GM18502 (cell line): Measurements from ENCODE around the gene SNTB2.
"Not testable (repeated sequence)": the region's sequence is repeated elsewhere in the genome, so short reads cannot be mapped to it uniquely, and the experiment has no call there.

ENCODE experiments used
- ATAC-seq: cut with Tn5 transposase; IDR thresholded peaks from one replicate; pipeline ENCODE4 v1.9.1; 2021; ENCODE audit warnings: mild to moderate bottlenecking; ENCODE audit not compliant: unreplicated experiment, poor library complexity

SNTB2 gene

DNA sequence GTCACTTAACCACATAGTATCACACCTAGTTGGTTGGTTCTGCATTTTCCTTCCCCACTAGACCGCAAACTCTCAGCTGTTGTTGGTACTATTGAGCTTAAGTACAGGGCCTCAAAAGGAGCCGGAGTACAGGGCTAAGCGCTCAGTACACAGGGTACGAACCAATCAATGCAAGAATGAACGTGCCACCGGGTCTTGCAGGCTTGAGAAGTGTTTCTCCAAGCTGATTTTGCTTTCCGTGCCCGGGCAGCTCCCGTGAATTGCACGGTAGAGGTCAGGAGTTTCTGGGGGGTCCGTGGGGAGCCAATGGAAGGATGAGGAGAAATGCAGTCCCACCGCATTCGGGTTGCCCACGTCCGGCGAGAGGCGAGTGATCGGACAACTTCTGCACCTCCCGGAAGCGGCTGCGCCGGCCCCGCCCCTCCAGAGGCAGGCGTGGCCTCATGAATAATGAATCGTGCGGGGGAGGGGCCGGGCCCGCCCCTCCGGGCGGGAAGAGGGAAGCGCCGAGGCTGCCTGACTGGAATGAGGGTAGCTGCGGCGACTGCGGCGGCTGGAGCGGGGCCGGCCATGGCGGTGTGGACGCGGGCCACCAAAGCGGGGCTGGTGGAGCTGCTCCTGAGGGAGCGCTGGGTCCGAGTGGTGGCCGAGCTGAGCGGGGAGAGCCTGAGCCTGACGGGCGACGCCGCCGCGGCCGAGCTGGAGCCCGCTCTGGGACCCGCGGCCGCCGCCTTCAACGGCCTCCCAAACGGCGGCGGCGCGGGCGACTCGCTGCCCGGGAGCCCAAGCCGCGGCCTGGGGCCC is at the start of gene SNTB2:
SNTB2 (plus strand) TSS at position 523 of the 804 bp plus-strand sequence; CDS start at position 526, 3 bp downstream.
- ATAC-seq: peak; percentile 79

DNA sequence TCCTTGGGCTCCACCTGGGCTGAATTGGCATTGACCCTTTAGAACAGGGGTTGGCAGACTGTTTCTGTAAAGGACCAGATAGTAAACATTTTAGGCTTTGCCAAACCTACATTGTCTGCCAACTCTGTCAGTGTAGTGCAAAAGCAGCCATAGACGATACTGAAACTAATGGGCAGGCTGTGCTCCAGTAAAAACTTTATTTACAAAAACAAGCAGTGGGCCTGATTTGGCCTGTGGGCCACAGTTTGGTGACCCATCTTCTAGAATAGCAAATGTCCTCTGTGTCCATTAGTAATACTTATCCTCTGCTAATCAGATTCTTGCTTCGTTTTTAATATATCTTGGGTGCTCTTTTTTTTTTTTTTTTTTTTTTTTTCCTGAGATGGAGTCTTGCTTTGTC is 48.4 kb upstream of the SNTB2 start:
- ATAC-seq: no peak

GRCh38 chr16:69139464-69139863 is 47.5 kb upstream of the SNTB2 start:
- not testable (repeated sequence) for ATAC-seq

- no peak for ATAC-seq
These were observed 46.0 kb upstream of the SNTB2 start for GRCh38 chr16:69141014-69141413.

- no peak for ATAC-seq
These were observed 45.0 kb upstream of the SNTB2 start for GRCh38 chr16:69141936-69142335.

DNA sequence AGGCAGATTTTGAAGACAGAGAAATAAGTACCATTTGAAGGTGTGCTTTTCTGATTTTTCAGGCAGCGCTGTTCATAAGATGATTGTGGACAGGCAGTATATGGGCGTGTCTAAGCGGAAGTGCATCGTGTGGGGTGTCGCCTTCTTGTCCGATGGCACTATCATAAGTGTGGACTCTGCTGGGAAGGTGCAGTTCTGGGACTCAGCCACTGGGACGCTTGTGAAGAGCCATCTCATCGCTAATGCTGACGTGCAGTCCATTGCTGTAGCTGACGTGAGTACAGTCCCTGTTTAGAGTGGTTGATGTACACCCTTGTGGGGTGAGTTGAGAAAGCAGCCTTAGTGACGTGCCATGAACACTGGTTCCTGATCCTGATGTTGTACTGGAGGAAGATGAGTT is 43.8 kb upstream of the SNTB2 start:
- no peak for ATAC-seq

DNA sequence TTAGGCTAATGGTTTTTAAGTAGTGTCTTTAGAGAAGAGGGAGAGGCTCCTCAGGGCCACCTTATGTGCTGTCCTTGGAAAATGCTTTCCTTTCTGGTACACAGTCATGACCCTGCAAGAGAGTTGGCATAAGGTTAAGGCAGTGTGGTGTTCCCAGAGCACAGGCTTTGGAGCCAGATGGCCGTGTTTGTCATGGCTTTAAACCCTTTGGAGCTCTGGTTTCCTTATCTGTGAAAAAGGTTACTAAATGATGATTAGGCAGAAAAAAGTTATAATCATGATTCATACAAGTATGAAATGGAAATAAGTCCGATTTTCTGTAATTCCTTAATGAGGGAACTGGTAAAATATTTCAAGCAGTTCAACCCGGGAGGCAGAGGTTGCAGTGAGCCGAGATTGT is 41.3 kb upstream of the SNTB2 start:
- ATAC-seq: no peak

GRCh38 chr16:69149621-69150020 is 37.3 kb upstream of the SNTB2 start:
- not testable (repeated sequence) for ATAC-seq

GRCh38 chr16:69150146-69150865 is 36.7 kb upstream of the SNTB2 start:
- ATAC-seq: no peak

GRCh38 chr16:69157196-69157595 is 29.8 kb upstream of the SNTB2 start:
- no peak for ATAC-seq

DNA sequence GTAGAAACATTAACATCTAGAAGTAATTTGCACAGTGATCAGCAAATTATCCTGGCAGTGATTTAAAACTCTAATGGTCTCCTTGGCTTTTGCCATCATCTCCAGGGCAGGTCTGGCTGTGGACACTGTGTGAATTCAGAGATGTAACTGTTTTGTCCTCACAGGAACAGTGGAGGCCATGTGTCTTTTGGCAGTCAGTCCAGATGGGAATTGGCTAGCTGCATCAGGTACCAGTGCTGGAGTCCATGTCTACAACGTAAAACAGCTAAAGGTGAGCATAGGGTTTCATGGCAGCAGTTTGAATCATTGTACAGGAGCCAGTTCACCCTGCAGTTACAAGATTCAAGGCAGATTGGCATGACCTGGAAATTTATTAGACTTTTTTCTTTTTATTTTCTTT is 26.8 kb upstream of the SNTB2 start:
- ATAC-seq: no peak

- ATAC-seq: no peak
These were observed 21.4 kb upstream of the SNTB2 start for GRCh38 chr16:69165584-69165983.

DNA sequence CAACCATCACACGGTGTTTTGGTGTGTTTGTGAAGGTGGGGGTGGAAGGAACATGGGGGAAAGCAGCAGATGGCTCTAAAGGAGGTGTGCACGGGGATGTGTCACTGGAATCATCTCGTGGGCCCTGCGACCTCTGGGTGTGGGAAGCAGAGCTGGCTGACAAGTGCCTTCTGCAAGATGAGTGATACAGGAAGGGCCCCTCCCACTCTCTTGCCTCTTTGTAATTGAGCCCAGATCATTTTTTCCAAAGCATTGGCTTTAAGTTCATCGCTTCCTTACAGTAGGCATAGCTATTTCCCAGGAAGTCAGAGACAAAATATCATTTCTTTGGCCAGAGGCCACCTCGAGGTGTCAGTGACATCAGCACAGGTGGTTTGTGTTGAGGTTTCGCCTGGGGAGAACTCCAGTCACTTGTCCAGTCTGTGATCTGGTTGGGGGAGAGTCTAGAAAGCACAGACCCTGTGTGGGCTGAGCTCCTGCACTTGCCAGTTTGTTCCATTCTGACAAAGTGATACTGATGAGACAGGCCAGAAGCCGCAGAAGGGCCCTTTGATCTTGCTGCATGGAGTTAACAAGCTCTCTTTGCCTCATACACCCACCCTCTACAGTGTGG is 20.6 kb upstream of the SNTB2 start:
- ATAC-seq: no peak

- ATAC-seq: no peak
These were observed 19.7 kb upstream of the SNTB2 start for GRCh38 chr16:69166946-69167930.

GRCh38 chr16:69169051-69169450 is 17.9 kb upstream of the SNTB2 start:
- no peak for ATAC-seq

GRCh38 chr16:69169607-69170352 is 17.2 kb upstream of the SNTB2 start:
- no peak for ATAC-seq

- ATAC-seq: no peak
These were observed 15.5 kb upstream of the SNTB2 start for GRCh38 chr16:69171325-69172084.

DNA sequence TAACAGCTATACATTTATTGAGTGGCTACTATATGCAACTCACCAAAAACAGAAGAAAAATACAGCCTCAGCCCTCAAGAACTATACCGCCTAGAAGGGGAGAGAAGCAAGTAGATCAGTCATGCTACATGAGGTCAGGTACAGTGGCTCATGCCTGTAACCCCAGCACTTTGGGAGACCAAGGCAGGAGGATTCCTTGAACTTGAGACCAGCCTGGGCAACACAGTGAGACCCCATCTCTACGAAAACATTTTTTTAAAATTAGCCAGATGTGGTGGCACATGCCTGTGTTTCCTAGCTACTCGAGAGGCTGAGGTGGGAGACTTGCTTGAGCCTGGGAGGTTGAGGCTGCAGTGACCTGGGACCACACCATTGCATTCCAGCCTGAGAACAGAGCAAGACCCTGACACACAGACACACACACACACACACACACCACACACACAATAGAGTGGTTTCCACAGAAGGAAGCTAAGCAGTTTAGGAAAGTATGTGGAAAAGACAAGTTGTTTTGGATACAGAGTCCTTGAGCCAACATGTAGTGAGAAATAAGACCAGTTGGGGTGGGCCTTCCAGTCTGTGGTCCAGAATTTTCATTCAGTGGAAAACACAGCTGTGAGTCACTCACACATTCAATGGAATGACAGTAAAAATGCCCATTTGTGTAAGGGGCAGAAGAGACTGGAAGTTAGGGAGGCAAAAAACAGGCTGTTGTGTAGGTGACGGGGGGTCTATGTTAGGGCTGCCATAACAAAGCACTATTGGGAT is 10.7 kb upstream of the SNTB2 start:
- no peak for ATAC-seq
